OCI-LY7 (cell line): Measurements from ENCODE around the gene P2RX1. TPM values are rescaled to one million over a fixed set of nuclear protein-coding genes. Genes with fewer than 3 reads are reported as not detected.

ENCODE experiments used
- BruUV-seq: library from RNA; stranded (reverse); fragments of 400-500 nt; replicated peaks from 2 replicates; lab custom pipeline; 2021; lab: Mats Ljungman, UMichigan
- CTCF ChIA-PET: fragments of 300-600 bp; sonication (Branson Sonifier 250); formaldehyde crosslinking; loops from one replicate; lab custom pipeline; 2022; ENCODE audit warnings: antibody characterized with exemption; ENCODE audit not compliant: unreplicated experiment; lab: Charles Lee
- POLR2A ChIA-PET: fragments of 300-600 bp; sonication (Branson Sonifier 250); formaldehyde crosslinking; loops from one replicate; lab custom pipeline; 2022; ENCODE audit warnings: antibody characterized with exemption; lab: Charles Lee
- DNase-seq: peaks from one replicate; pipeline ENCODE4 v3.0.0-alpha.2; 2015; ENCODE audit warnings: low spot score
- H2AFZ ChIP-seq: fragments of 200-600 bp; sonication (generic), shearing (Covaris generic); 2 replicates; pipeline ENCODE4 v1.6.1; 2014; ENCODE audit warnings: mild to moderate bottlenecking, antibody characterized with exemption, low read length, moderate library complexity
- H3K27ac ChIP-seq: fragments of 200-600 bp; sonication (generic); 2 replicates; pipeline ENCODE4 v1.5.1; 2014; ENCODE audit warnings: mixed run types, low read depth, mild to moderate bottlenecking, moderate library complexity, low read length, inconsistent platforms; ENCODE audit not compliant: poor library complexity, severe bottlenecking
- H3K36me3 ChIP-seq: fragments of 200-600 bp; sonication (generic); 2 replicates; pipeline ENCODE4 v1.6.1; 2014; ENCODE audit warnings: mild to moderate bottlenecking, antibody characterized with exemption, low read length, moderate library complexity, mixed read lengths; ENCODE audit not compliant: insufficient read depth
- H3K4me1 ChIP-seq: fragments of 200-600 bp; sonication (generic); 2 replicates; pipeline ENCODE4 v1.5.1; 2014; ENCODE audit warnings: mild to moderate bottlenecking, low read length; ENCODE audit not compliant: insufficient read depth, poor library complexity, severe bottlenecking
- H3K4me2 ChIP-seq: fragments of 200-600 bp; sonication (generic); 2 replicates; pipeline ENCODE4 v1.6.1; 2014; ENCODE audit warnings: mild to moderate bottlenecking, low read length
- H3K4me3 ChIP-seq: fragments of 200-600 bp; sonication (generic); 2 replicates; pipeline ENCODE4 v1.5.1; 2014; ENCODE audit warnings: mild to moderate bottlenecking, low read depth, low read length; ENCODE audit not compliant: poor library complexity, severe bottlenecking
- H3K79me2 ChIP-seq: fragments of 200-600 bp; sonication (generic); 2 replicates; pipeline ENCODE4 v1.6.1; 2016; ENCODE audit warnings: low read depth, mild to moderate bottlenecking, low read length, moderate library complexity, mixed read lengths; ENCODE audit not compliant: insufficient read depth
- H3K9me2 ChIP-seq: fragments of 200-600 bp; sonication (generic); 2 replicates; pipeline ENCODE4 v1.6.1; 2016; ENCODE audit warnings: mild to moderate bottlenecking, low read length, mixed read lengths; ENCODE audit not compliant: insufficient read depth
- H3K9me3 ChIP-seq: fragments of 200-600 bp; sonication (generic); 2 replicates; pipeline ENCODE4 v1.6.1; 2014; ENCODE audit warnings: mild to moderate bottlenecking, mixed run types, low read length, mixed read lengths
- H4K20me1 ChIP-seq: fragments of 200-600 bp; sonication (generic); 2 replicates; pipeline ENCODE4 v1.6.1; 2014; ENCODE audit warnings: mild to moderate bottlenecking, antibody characterized with exemption, low read length, moderate library complexity, mixed read lengths; ENCODE audit not compliant: insufficient read depth
- CTCF ChIP-seq: fragments of 200-600 bp; sonication (generic); conservative IDR thresholded peaks from 2 replicates; pipeline ENCODE4 v1.5.1; 2014; ENCODE audit warnings: mild to moderate bottlenecking, antibody characterized with exemption, low read length, moderate library complexity, mixed read lengths
- EZH2phosphoT487 ChIP-seq: fragments of 200-600 bp; sonication (generic); IDR thresholded peaks from 2 replicates; pipeline ENCODE4 v1.6.1; 2018; ENCODE audit warnings: low read depth, borderline replicate concordance, mild to moderate bottlenecking, mixed run types, antibody characterized with exemption, low read length, moderate library complexity, mixed read lengths
- intact Hi-C: fragments of 100-400 bp; cut with micrococcal nuclease; formaldehyde crosslinking; loops from one replicate; pipeline ENCODE4 v1.10.0; 2022; ENCODE audit not compliant: unreplicated experiment
- total RNA-seq, 2 experiments: library from RNA; depleted of rRNA in 1 of 2; stranded (reverse); fragments of >200 nt in 1 of 2; shearing (Covaris generic) in 1 of 2; gene quantifications; 2 replicates each; pipeline ENCODE4 v1.2.3, GENCODE V29; 2014 to 2022

The P2RX1 gene
- total RNA-seq, 2 experiments from 2014 or later, result 0.69 to 4.5 TPM

- TF ChIP-seq EZH2phosphoT487 (no peak), CTCF (no peak)
- Histone ChIP-seq H3K4me1 (peaks cover 42% of the 10 kb centered on the region), H4K20me1 (no peaks in the 10 kb centered on the region), H3K27ac (peak overlapping the region; percentile 88), H2AFZ (peak overlapping the region; percentile 56; the same call in 1 of the 2 replicates), H3K9me2 (no peaks in the 10 kb centered on the region), H3K4me2 (peak overlapping the region; percentile 67), H3K4me3 (peak overlapping the region; percentile 35), H3K79me2 (no peaks in the 10 kb centered on the region), H3K36me3 (no peaks in the 10 kb centered on the region), H3K9me3 (no peaks in the 10 kb centered on the region)
- intact Hi-C loops, result loop anchor here (1.0 to 5.0 kb wide), 3 partner anchors 14 to 63 kb away; partner anchors contain the start of gene NCBP3
- ChIA-PET POLR2A (interaction anchor here (1.1 to 1.6 kb wide), 2 partner anchors 14 to 16 kb away, joined by 4 to 5 read pairs; no protein-coding TSS in a partner anchor), CTCF (no interaction called here)
- no TSS peak for BruUV-seq
- no peak for DNase-seq
Observed at GRCh38 chr17:3910420-3911270, 5.6 kb downstream of the P2RX1 start.

- ChIA-PET CTCF (no interaction called here), POLR2A (no interaction called here)
- no peaks in the 10 kb centered on the region for H4K20me1 ChIP-seq
- H3K27ac ChIP-seq, result no peak overlapping the region
- H2AFZ ChIP-seq, result no peak overlapping the region
- no peaks in the 10 kb centered on the region for H3K9me3 ChIP-seq
- TF ChIP-seq CTCF (no peak), EZH2phosphoT487 (no peak)
- no peaks in the 10 kb centered on the region for H3K9me2 ChIP-seq
- BruUV-seq, result no TSS peak
- intact Hi-C loops, result no loop called here
- H3K79me2 ChIP-seq, result no peaks in the 10 kb centered on the region
- DNase-seq, result no peak
- peaks cover 39% of the 10 kb centered on the region for H3K4me1 ChIP-seq
- H3K4me2 ChIP-seq, result no peak overlapping the region
- no peak overlapping the region for H3K4me3 ChIP-seq
- H3K36me3 ChIP-seq, result no peaks in the 10 kb centered on the region
Observed at GRCh38 chr17:3909257-3909656, 7.0 kb downstream of the P2RX1 start.
